ENCODE data around the gene NDUFB6.
"Not testable (repeated sequence)": the region's sequence is repeated elsewhere in the genome, so short reads cannot be mapped to it uniquely, and the experiment has no call there.

The NDUFB6 gene
- total RNA-seq: 6.9 reads per million, percentile 25 among the genes with 10 or more reads in this experiment

DNA sequence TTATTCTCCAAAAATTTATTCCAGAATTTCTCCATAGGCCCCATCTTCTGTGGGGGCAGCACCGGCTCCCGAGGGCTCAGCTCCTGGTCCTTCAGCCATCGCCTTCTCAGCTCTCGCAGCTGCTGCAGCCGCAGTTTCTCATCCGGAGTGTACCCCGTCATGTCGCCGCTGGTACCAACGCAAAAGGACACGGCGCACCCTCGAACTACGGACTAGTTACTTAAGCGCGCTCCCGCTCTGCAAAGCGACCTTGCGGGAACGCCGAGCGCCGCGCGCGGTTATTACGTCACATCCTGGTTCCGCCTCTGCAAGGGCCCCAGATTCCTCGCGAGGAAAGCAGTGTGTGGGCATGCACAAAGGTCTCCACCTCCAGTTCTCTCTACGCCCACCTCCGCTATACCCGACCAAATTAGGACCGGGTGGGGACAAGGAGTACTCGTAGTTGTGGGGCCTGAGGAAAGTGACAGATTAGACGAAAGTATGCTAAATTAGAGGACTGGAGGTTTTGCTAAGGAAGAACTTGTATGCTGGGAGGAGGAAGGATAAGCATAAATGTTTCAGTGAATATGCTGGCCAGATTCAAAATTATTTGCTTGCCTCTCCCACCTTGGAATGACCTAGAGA lies at the start of gene NDUFB6:
Gene NDUFB6 (minus strand): TSS at position 260 of the 624 bp plus-strand sequence. CDS start 99 bp downstream, at position 161.
- peak; percentile 96 for DNase-seq

DNA sequence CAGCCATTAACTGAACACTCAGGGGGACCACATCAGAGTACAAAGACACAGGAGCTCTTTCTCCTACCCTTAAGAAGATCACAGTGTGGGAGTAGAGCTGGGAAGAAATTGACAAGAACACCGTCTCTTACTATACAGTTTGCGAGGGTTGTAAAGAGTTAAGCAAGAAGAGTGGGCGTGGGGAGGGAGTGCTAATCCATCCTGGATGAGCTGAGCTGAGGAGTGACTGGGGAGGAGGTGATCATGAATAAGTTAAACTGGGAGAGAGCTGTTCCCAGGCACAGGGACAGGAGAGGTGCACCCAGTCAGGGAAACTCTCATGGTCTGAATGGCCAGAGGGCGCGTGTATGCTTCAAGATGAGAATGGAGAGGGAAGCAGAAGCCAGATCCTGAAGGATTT lies 45.3 kb upstream of the NDUFB6 start:
- no peak for DNase-seq

DNA sequence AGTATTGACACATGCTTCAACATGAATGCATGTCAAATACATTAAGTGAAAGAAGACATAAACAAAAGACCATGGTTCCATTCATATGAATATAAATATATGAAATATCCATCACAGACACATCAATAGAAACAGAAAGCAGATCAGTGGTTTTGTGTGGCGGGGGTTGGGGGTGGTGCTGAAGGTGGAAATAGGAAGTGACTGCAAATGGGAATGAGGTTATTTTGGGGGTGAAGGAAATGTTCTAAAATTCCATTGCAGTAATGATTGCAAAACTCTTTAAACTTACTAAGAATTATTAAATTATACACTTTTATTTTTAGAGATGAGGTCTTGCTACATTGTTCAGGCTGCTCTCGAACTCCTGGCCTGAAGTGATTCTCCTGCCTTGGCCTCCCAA lies 33.9 kb upstream of the NDUFB6 start:
- DNase-seq: no peak

DNA sequence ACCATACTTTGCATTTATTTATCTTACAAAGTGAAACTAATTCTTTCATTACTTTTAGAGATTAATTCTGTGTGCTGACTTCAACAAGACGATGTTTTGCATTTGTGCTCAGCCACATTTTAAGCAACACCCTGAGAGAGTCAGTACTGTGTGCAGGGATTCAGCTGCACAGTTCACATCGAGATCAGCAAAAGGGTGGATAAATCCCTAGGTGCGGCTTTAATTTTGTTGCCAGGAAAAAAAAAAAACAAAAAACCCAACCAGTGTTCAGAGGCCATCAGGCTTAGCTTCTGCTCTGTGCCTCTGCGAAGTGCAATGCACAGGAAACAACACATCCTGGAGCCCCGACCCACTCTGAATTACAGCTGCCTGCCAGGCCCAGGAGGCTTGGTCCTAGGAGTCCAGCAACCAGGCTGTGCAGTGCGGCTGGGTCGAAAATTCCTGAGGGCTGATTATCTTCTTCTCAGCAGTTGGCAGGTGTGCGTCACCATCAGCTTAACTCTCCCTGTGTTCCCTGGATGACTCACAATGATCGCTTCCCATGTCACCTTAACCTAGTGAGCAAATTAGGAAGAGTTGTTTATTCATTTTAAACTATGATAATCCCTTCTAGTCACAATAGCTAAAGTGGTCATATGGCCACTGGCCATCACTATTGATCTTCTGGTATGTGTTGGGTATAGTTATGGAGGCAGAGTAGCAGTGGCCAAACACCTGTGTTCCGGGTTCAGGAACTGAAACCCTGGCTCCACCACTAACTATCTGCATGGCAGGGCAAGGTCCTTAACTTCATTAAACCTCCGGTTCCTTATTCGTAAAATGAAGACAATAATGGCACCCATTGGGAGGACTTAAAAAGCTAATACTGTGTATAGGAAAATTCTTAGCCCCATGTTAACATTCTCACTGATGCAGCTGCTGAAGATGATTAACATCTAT lies 31.2 kb upstream of the NDUFB6 start:
- DNase-seq: no peak

DNA sequence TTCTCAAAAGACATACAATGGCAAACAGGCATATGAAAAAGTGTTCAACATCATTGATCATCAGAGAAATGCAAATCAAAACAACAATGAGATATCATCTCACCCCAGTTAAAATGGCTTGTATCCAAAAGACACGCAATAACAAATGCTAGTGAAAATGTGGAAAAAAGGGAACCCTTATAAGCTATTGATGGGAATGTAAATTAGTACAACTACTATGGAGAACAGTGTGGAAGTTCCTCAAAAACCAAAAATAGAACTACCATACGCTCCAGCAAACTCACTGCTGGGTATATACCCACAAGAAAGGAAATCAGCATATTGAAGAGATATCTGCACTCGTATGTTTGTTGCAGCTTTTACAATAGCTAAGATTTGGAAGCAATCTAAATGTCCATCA lies 26.1 kb upstream of the NDUFB6 start:
- not testable (repeated sequence) for DNase-seq

DNA sequence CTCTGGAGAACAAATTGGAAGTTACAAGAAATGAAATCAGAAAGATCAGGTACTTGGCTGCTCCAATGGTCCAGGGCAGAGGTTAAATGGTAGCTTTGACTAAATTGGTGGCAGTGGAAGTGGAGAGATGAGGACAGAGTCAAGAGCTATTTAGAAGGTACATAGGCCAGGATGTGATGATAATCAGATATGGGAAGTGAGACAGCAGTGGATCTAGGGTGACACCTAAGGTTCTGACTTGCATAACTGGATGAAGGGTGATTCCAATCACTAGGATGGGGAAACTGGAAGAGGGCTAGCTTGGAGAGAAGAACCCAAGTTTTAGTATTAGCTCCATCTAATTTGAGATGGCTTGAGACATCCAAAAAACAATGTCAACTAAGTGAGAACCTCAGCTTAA lies 24.0 kb upstream of the NDUFB6 start:
- DNase-seq: no peak

DNA sequence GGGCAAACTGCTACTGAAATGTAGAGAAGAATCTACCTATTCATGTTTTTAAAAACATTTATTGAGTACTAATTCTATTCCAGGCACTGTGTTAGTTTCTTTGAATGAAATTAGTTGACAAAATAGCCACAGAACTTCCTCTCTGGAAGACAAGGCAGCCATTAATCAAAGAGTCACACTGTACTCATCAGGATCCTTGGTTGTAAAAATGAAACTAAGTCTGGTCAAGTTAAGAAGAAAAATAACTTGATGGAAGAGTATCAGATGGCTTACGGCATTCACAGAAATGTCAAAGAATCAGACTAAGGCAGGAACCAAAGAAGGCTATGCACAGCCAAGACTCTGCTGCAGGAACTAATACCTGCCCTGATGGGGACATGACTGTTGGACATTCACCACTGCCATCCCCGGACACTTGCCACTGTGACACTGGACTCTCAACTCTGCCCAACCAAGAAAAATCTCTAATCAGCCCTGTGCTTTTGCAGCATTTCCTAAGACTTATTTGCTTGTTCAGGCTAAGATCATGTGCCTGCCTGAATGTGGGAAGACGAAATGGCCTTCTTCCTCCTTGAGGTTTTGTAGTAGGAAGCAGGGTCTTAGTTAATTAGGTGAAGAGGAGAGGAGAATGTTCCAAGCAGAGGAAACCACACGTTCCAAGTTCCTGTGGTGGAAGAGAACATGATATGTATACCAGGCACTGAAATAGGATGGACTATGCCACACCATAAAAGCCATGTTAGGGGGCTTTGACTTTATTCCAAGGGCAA lies 23.3 kb upstream of the NDUFB6 start:
- DNase-seq: no peak

DNA sequence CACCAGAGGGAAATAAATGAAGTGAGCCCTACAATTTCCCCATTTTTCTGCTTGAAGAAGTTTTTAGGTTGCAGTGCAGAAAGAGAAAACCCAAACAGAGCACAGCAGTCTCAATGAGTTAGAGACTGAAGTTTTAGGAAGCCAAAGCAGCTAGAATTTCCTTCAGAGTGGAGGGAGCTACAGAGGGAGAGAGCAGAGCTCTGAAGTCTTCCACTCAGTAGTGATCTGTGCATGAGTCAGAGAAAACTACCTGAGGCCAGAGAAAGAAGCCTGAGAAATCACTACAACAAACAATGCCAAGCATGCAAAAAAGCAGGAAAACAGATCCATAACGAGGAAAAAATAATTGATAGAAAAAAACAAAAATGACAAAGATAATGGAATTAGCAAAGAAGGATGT lies 17.9 kb upstream of the NDUFB6 start:
- DNase-seq: no peak

DNA sequence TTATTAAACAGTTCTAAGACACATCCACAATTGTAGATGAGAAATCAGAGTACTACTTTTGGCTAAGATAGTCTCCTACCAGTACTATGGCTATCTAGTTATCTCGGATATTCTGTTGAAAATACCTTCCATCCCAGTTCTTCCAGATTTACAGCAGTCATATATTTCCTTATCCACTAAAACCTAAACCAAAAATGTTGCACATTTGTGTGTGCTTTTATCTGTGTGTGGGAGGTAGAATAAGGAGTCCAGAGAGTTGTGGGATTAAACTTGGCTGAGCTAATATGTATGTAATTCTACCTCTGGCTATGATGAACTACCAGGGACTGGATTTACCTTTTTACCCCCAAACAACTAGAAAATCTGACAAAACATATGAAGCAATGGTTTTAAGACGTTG lies 17.5 kb upstream of the NDUFB6 start:
- no peak for DNase-seq

DNA sequence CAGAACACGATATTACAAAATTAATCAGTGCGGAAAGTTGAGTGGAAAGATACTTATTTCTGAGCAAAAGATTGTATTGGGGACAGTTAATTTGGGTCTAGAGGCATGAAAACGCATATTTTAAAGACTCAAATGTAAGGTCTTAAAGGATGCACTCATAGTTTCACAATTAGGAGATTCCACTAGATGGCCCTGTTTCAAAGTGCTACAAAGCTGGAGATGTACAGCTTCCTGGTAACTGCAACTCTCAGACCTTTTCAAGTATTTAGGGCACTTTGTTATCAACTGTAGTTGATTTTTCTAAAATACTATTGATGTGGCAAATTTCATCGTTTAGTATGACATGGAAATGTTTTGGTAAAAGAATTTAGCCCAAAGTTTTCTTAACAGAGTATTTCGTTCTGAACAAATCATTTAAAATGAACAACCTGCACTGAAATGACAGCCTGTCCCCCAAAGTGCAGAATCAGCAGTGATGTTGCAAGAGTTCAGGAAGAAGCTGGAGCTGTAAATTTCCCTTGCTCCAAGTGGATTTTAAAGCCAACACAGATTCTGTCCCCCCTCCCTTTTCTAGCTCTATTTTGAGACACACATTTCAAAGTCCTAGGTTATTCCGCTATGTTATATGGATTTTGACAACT lies 16.2 kb upstream of the NDUFB6 start:
- no peak for DNase-seq

DNA sequence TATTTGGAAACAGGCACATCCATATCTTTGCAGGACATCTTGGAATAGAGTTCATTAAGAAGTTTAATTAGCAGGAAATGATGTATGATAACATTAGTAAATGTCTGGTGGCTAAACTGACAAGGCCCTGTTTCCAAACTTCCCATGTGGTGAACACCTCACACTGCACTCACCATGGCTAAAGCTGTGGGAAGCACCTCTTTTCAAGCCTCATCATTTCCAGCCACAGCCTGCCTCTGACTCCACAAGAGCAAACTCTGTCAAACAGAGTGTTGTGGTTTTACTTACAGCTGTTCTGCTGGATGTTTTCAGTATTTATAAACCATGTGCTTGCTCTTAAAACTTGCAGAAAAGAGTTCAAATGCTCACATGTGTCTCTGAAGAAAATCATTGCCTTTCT lies 14.9 kb upstream of the NDUFB6 start:
- DNase-seq: no peak

DNA sequence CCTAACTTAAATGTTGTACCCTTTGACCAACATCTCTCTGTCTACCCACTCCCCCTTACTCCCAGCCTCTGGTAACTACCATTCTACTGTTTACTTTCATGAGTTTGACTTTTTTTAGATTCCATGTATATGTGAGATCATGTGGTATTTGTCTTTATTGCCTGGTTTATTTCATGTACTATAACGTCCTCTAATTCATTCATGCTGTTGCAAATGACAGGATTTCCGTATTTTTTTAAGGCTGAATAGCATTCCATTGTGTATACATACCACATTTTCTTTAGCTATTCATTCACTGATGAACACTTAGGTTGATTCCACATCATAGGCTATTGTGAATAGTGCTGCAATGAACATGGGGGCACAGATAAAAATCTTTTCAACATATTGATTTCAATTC lies 11.8 kb upstream of the NDUFB6 start:
- DNase-seq: no peak

DNA sequence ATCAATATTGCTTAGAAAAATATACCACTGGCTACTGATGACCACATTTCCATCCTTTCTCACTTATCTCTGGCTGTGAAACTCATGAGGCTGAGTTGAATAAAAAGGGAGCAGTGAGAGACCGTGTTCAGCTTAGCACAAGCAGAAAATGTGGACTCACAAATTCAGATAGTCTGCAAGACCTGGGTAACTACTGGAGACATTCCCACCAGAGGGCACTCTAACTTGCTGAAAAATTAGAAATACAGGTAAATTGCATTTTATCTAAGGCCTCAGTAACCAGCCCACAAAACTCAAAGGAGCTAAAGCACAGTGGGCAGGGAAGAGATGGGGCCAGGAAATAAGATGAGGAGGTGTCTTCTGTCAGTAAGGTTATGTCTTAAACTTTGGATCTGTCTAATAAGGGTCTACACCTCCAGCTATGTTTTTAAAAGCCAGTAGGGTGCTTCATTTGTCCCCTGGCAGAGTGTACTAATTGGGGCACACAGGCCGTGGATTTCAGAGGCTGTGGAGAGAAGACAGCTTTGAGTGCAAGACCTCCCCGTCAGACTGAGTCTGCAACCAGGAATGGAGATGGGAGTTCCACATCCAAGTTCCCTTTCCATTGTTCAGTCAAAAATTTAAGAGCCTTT lies 8.7 kb upstream of the NDUFB6 start:
- peak; percentile 10 for DNase-seq

DNA sequence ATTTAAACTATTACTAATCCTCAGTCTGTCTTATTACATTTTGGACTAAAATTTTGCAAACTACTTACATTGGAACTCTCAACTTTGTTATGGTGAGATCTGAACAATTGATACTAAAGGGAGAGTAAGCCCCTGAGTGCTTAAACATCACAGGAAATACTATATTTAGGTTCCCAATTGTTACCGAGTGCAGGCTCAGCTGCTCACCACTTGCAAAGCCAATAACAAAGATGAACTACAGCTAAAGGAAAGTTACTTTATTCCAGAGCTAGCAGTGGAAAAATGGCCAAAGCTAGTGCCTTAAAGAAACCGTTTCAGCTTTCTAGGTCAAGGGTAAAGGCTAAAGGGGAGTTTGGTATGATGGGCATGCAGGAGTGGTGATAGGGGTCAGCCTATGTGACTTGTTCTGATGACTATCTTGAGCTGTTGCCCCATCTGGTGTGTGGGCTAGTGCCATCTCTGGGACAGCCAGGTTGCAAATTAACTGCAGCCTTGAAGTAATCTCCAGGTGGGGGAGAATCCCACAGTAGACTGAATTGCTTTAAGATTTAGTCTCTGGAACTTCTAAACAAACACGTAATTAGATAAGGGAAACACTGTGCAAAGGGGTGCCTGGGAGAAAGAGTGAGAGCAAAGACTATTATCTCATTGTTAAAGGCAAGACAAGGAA lies 7.8 kb upstream of the NDUFB6 start:
- DNase-seq: no peak

DNA sequence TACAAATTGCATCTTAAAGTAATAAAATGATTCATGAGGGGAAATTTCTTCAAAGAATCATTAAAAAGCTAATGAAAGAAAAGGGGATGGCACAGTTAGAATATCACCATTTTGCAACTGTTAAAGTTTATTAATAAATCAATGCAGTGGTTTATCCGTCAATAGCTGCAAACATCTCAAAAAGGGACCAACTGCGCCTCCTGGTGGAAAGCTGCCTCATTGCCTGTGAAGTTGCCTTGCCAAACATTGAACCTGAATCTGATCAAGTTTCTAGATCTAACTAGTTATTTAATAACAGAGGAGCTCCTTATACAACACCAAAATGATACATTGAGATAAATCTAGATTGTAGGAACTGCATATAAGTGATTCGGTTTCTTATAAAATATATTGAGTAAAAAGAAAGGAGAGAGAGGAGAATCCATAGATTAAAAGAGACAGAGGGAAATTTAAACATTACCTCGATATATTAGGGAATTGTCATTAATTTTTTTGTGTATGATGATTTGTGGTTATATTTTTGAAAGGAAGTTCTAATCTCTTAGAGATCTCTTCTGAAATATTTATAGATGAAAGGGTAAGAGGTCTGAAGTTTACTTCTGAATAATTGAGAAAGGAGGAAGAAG lies 6.9 kb upstream of the NDUFB6 start:
- DNase-seq: peak; percentile 79

DNA sequence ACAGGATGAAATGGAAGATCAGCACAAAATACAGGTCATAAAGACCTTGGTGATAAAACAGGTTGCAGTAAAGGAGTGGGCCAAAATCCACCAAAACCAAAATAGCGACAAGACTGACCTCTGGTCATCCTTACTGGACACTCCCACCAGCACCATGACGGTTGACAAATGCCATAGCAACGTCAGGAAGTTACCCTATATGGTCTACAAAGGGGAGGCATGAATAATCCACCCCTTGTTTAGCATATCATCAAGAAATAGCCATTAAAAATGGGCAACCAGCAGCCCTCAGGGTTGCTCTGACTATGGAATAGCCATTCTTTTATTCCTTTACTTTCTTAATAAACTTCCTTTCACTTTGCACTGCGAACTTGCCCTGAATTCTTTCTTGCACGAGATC lies 6.0 kb upstream of the NDUFB6 start:
- no peak for DNase-seq

DNA sequence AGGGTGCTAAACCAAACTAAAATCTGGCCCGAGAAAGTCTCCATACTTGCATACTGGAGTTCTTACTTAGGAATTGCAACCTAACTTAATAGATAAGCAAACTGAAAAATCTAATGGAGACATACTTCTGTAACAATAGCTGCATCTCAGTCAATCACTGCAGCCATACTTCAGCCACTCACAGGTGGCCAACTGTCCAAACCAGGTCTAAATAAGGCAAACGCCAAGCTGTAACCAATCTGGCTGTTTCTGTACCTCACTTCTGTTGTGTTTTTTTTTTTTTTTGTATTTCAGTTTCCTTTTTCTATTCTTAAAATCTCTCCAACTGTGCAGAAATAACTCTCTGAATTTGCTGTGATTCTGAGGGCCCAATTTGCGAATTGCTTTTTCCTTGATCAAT lies 4.4 kb upstream of the NDUFB6 start:
- DNase-seq: no peak

DNA sequence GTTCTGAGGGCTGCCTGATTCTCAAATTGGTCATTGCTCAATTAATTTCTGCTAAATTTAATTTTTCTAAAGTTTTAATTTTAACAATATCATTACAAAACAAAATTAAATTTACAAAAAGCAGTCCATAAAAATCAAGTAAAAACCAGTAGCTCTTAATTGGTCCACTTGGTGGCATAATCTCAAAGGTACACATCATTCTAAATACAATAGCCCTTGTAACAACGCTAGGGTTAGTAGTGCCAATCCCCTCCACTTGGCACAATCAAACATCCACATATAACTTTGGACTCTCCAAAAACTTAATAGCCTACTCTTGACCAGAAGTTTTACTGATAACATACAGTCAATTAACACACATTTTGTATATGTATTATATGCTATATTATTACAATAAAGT lies 1.9 kb upstream of the NDUFB6 start:
- DNase-seq: no peak

DNA sequence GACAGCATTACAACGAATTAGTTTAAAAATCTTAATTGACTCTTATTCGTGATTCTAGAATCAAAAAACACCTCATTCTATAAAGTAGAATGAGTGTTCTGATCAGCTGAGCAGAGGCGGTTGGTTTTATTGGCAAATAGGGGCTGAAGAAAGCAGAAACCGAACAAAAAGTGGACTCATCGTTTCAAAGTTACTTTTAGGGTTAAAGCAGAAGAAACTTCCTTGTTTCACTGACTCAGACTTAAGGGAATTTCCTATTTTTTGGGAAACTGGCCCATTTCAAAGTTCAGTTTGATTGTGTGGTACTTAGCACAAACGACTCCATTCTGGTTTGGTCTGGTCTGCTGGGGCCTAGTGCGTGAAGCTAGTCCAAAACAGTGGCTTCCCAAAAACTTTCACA lies 862 bp upstream of the NDUFB6 start:
- no peak for DNase-seq

DNA sequence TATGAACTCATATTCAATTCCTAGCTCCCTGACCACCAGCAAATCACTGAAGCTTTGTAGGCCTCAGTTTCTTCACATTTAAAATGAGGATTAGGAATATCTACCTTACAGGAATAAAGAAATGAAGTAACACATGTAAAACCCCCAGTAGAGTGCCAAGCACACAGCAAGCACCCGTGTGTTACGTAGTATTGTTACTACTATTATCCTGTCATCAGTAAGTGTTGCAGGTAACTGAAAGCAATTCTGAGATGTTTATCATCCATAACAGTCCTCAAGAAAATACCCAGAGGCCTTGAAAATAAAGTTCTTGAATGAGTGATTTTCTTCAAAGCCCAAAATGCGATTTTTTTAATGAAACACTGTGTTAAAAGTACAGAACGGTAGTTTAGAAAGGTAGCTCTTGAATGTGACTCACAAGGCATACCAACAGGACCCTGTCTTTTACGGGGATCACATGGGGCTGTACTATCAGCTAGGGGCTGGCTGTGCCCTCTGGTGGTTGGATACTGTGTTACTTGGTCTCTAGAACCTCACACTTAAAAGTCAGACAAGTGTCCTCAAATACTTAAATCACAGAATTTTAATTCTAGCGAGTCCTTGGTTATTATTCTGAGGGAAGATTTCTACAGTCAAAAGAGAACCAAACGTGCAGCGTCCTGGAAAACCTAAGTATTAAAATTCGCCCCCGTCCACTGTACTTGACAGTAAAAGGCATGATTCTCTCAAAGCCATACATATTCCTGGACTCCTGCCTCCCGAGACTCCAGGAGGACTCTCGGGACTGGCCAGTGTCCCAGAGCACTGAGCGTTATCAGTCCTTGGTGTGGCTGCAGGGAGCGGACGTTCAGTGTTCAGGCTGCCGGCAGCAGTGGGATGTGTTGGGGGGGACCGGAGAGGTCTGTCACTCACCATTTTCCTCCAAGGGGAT lies 725 bp downstream of the NDUFB6 start:
- DNase-seq: peak; percentile 73

All from effector CD4-positive, alpha-beta T cell (primary cell).